NCI-H748 (cell line): ENCODE data around the gene PABPC1L2A.
"Not testable (repeated sequence)": the region's sequence is repeated elsewhere in the genome, so short reads cannot be mapped to it uniquely, and the experiment has no call there.

Experiments
- DNase-seq: peaks from one replicate; lab custom pipeline; 2025; ENCODE audit not compliant: unreplicated experiment; lab: John Stamatoyannopoulos, UW

The PABPC1L2A gene

GRCh38 chrX:73079024-73079562 is at the start of gene PABPC1L2A:
PABPC1L2A (minus strand) TSS chrX:73079512; CDS start chrX:73079386, 126 bp downstream.
- not testable (repeated sequence) for DNase-seq

GRCh38 chrX:73127700-73128241 is 48.5 kb upstream of the PABPC1L2A start:
- peak; percentile 1 for DNase-seq

GRCh38 chrX:73126240-73126639 is 46.9 kb upstream of the PABPC1L2A start:
- DNase-seq = no peak

- not testable (repeated sequence) for DNase-seq
These were observed 20.2 kb upstream of the PABPC1L2A start for GRCh38 chrX:73099505-73099904.

GRCh38 chrX:73086766-73087165 is 7.5 kb upstream of the PABPC1L2A start:
- not testable (repeated sequence) for DNase-seq

- not testable (repeated sequence) for DNase-seq
These were observed 572 bp upstream of the PABPC1L2A start for GRCh38 chrX:73079884-73080283.

GRCh38 chrX:73078597-73078996 is 715 bp downstream of the PABPC1L2A start:
- DNase-seq = not testable (repeated sequence)

- no peak for DNase-seq
These were observed 2.5 kb downstream of the PABPC1L2A start for GRCh38 chrX:73076838-73077237.

- DNase-seq = no peak
These were observed 9.8 kb downstream of the PABPC1L2A start for GRCh38 chrX:73069365-73070035.

GRCh38 chrX:73068467-73069364 is 10.6 kb downstream of the PABPC1L2A start:
- DNase-seq = no peak

- not testable (repeated sequence) for DNase-seq
These were observed 11.4 kb downstream of the PABPC1L2A start for GRCh38 chrX:73067761-73068466.

- no peak for DNase-seq
These were observed 50.4 kb downstream of the PABPC1L2A start for GRCh38 chrX:73028876-73029275.
